Prostate gland (tissue), 2 donors: Measurements from ENCODE around the gene ARHGAP42.

Source experiments
- CTCF ChIP-seq, 4 experiments: fragments of 200-600 bp in 2 of 4; fragments of 450-650 bp in 2 of 4; sonication (generic) in 2 of 4; IDR thresholded peaks; 1 replicate in 3 of 4; 2 replicates in 1 of 4; pipeline ENCODE4 v1.5.1; 2016 to 2019; ENCODE audit warnings: antibody characterized with exemption in 4 of 4, mild to moderate bottlenecking in 2 of 4, moderate library complexity in 2 of 4
- POLR2A ChIP-seq: fragments of 450-650 bp; IDR thresholded peaks from one replicate; pipeline ENCODE4 v1.6.1; 2016; ENCODE audit warnings: antibody characterized with exemption, mild to moderate bottlenecking
- POLR2AphosphoS5 ChIP-seq: sonication (generic); formaldehyde crosslinking; IDR thresholded peaks from one replicate; pipeline ENCODE4 v1.6.1; 2017; ENCODE audit warnings: antibody characterized with exemption

GRCh38 chr11:100726680-100727079, 39.6 kb downstream of the ARHGAP42 start:
- no peak for TF ChIP-seq CTCF (IDR thresholded peaks at IDR 0.05)
- no peak for TF ChIP-seq POLR2AphosphoS5
- TF ChIP-seq POLR2A: no peak
